WTC11 (cell line): ENCODE data around the gene SLC44A3.

Experiments used
- ATF2 ChIP-seq: sonication (generic); formaldehyde crosslinking; IDR thresholded peaks from 2 replicates; pipeline ENCODE4 v1.8.1; 2022; ENCODE audit warnings: low read depth, missing genetic modification reagents, borderline replicate concordance
- ATF6 ChIP-seq: sonication (generic); formaldehyde crosslinking; IDR thresholded peaks from 2 replicates; pipeline ENCODE4 v1.8.1; 2023; ENCODE audit warnings: mild to moderate bottlenecking, missing genetic modification reagents
- CTCF ChIP-seq: fragments of 200-600 bp; IDR thresholded peaks from 2 replicates; pipeline ENCODE4 v1.8.0; 2022; ENCODE audit warnings: antibody characterized with exemption
- MAX ChIP-seq: sonication (generic); formaldehyde crosslinking; IDR thresholded peaks from 2 replicates; pipeline ENCODE4 v1.8.0; 2022; ENCODE audit warnings: mild to moderate bottlenecking, missing genetic modification reagents
- NR1H2 ChIP-seq: sonication (generic); formaldehyde crosslinking; IDR thresholded peaks from 2 replicates; pipeline ENCODE4 v1.9.0; 2021; ENCODE audit warnings: mild to moderate bottlenecking, moderate library complexity, missing genetic modification reagents
- ZNF138 ChIP-seq: sonication (generic); formaldehyde crosslinking; conservative IDR thresholded peaks from 2 replicates; pipeline ENCODE4 v1.8.1; 2022; ENCODE audit warnings: mild to moderate bottlenecking, moderate library complexity, missing genetic modification reagents

GRCh38 chr1:94864821-94865220 is 44.7 kb downstream of the SLC44A3 start:
- TF ChIP-seq CTCF, result no peak
- no peak for TF ChIP-seq MAX (CRISPR knock-in tag)
- TF ChIP-seq ZNF138 (CRISPR knock-in tag), result no peak
- no peak for TF ChIP-seq ATF2 (CRISPR knock-in tag)
- no peak for TF ChIP-seq NR1H2 (CRISPR knock-in tag)
- no peak for TF ChIP-seq ATF6 (CRISPR knock-in tag)
